HEK293 (cell line): ENCODE measurements around the gene HLA-DMB.

Experiments used
- CTCF ChIP-seq: fragments of 450-650 bp; formaldehyde crosslinking; IDR thresholded peaks from 2 replicates; pipeline ENCODE4 v1.5.1; 2016; ENCODE audit warnings: missing biosample characterization, missing genetic modification characterization
- FEZF1 ChIP-seq: fragments of 450-650 bp; formaldehyde crosslinking; IDR thresholded peaks from 2 replicates; pipeline ENCODE4 v1.5.1; 2016; ENCODE audit warnings: missing biosample characterization, missing genetic modification characterization
- GLIS2 ChIP-seq: fragments of 450-650 bp; formaldehyde crosslinking; IDR thresholded peaks from 2 replicates; pipeline ENCODE4 v1.5.1; 2016; ENCODE audit warnings: missing biosample characterization, missing genetic modification characterization
- HOXD13 ChIP-seq: sonication (generic); formaldehyde crosslinking; IDR thresholded peaks from 2 replicates; pipeline ENCODE4 v1.8.0; 2022; ENCODE audit warnings: missing genetic modification reagents, borderline replicate concordance
- KLF9 ChIP-seq: fragments of 450-650 bp; formaldehyde crosslinking; IDR thresholded peaks from 2 replicates; pipeline ENCODE4 v1.5.1; 2016; ENCODE audit warnings: missing biosample characterization, missing genetic modification characterization, low read depth
- PBX3 ChIP-seq: sonication (generic); formaldehyde crosslinking; IDR thresholded peaks from 2 replicates; pipeline ENCODE4 v1.8.1; 2022; ENCODE audit warnings: mild to moderate bottlenecking, moderate library complexity, missing genetic modification reagents
- ZBTB21 ChIP-seq: fragments of 450-650 bp; formaldehyde crosslinking; IDR thresholded peaks from 2 replicates; pipeline ENCODE4 v1.5.1; 2017; ENCODE audit warnings: missing biosample characterization, missing genetic modification characterization
- ZFP3 ChIP-seq: fragments of 450-650 bp; formaldehyde crosslinking; IDR thresholded peaks from 2 replicates; pipeline ENCODE4 v1.5.1; 2016; ENCODE audit warnings: low read depth, missing biosample characterization, missing genetic modification characterization
- ZNF132 ChIP-seq: fragments of 450-650 bp; formaldehyde crosslinking; IDR thresholded peaks from 2 replicates; pipeline ENCODE4 v1.5.1; 2017; ENCODE audit warnings: missing biosample characterization, missing genetic modification characterization, borderline replicate concordance
- ZNF157 ChIP-seq: fragments of 450-650 bp; formaldehyde crosslinking; IDR thresholded peaks from 2 replicates; pipeline ENCODE4 v1.5.1; 2016; ENCODE audit warnings: missing biosample characterization, missing genetic modification characterization
- ZNF248 ChIP-seq: fragments of 450-650 bp; formaldehyde crosslinking; IDR thresholded peaks from 2 replicates; pipeline ENCODE4 v1.5.1; 2017; ENCODE audit warnings: missing biosample characterization, missing genetic modification characterization
- ZNF302 ChIP-seq: fragments of 450-650 bp; formaldehyde crosslinking; IDR thresholded peaks from 2 replicates; pipeline ENCODE4 v1.5.1; 2016; ENCODE audit warnings: missing biosample characterization, missing genetic modification characterization, low read depth
- ZNF350 ChIP-seq: fragments of 450-650 bp; formaldehyde crosslinking; IDR thresholded peaks from 2 replicates; pipeline ENCODE4 v1.5.0; 2017; ENCODE audit warnings: missing biosample characterization, mild to moderate bottlenecking, missing genetic modification characterization
- ZNF391 ChIP-seq: fragments of 450-650 bp; formaldehyde crosslinking; IDR thresholded peaks from 2 replicates; pipeline ENCODE4 v1.5.1; 2016; ENCODE audit warnings: low read depth, missing biosample characterization, missing genetic modification characterization, borderline replicate concordance
- ZNF48 ChIP-seq: fragments of 450-650 bp; formaldehyde crosslinking; IDR thresholded peaks from 2 replicates; pipeline ENCODE4 v1.5.1; 2016; ENCODE audit warnings: missing biosample characterization, missing genetic modification characterization
- ZNF548 ChIP-seq: fragments of 450-650 bp; formaldehyde crosslinking; IDR thresholded peaks from 2 replicates; pipeline ENCODE4 v1.5.1; 2016; ENCODE audit warnings: missing biosample characterization, missing genetic modification characterization
- ZNF555 ChIP-seq: fragments of 450-650 bp; formaldehyde crosslinking; conservative IDR thresholded peaks from 2 replicates; pipeline ENCODE4 v1.5.1; 2017; ENCODE audit warnings: missing biosample characterization, mild to moderate bottlenecking, missing genetic modification characterization, inconsistent platforms
- ZNF558 ChIP-seq: fragments of 450-650 bp; formaldehyde crosslinking; IDR thresholded peaks from 2 replicates; pipeline ENCODE4 v1.5.1; 2016; ENCODE audit warnings: missing biosample characterization, missing genetic modification characterization
- ZNF621 ChIP-seq: fragments of 450-650 bp; formaldehyde crosslinking; IDR thresholded peaks from 2 replicates; pipeline ENCODE4 v1.5.1; 2017; ENCODE audit warnings: missing biosample characterization, missing genetic modification characterization
- ZNF629 ChIP-seq: fragments of 450-650 bp; formaldehyde crosslinking; IDR thresholded peaks from 2 replicates; pipeline ENCODE4 v1.5.1; 2017; ENCODE audit warnings: missing biosample characterization, missing genetic modification characterization
- ZNF645 ChIP-seq: fragments of 450-650 bp; formaldehyde crosslinking; IDR thresholded peaks from 2 replicates; pipeline ENCODE4; 2016; ENCODE audit warnings: missing biosample characterization, missing genetic modification characterization
- ZNF76 ChIP-seq: fragments of 450-650 bp; formaldehyde crosslinking; IDR thresholded peaks from 2 replicates; pipeline ENCODE4; 2016; ENCODE audit warnings: low read depth, missing biosample characterization, missing genetic modification characterization, borderline replicate concordance
- ZNF830 ChIP-seq: fragments of 450-650 bp; IDR thresholded peaks from 2 replicates; pipeline ENCODE4 v1.5.0; 2018; ENCODE audit warnings: missing biosample characterization, missing genetic modification characterization, low read depth, mild to moderate bottlenecking, moderate library complexity
- TF ChIP-seq, protein P1 (sequence below): fragments of 450-650 bp; formaldehyde crosslinking; IDR thresholded peaks from 2 replicates; pipeline ENCODE4 v1.5.1; 2016; ENCODE audit warnings: missing biosample characterization, missing genetic modification characterization
- TF ChIP-seq, protein P2 (sequence below): fragments of 450-650 bp; formaldehyde crosslinking; IDR thresholded peaks from 2 replicates; pipeline ENCODE4 v1.5.1; 2016; ENCODE audit warnings: missing biosample characterization, missing genetic modification characterization, low read depth
- TF ChIP-seq, protein P3 (sequence below): fragments of 450-650 bp; formaldehyde crosslinking; IDR thresholded peaks from 2 replicates; pipeline ENCODE4 v1.5.1; 2016; ENCODE audit warnings: missing biosample characterization, missing genetic modification characterization, borderline replicate concordance

HLA-DMB gene

GRCh38 chr6:32971581-32972352, 30.9 kb upstream of the HLA-DMB start (continued):
- TF ChIP-seq ZNF76 = peak; percentile 57; the same call in 1 of the 2 replicates
- peak; percentile 75 for TF ChIP-seq PBX3 (CRISPR knock-in tag)
- 0 out of 2 replicates have a peak, but pooled peaks have one; percentile 96 for TF ChIP-seq ZNF391 (tag by site-specific recombination)
- TF ChIP-seq ZBTB21 (tag by site-specific recombination) = peak; percentile 97
- TF ChIP-seq ZNF645 (tag by site-specific recombination) = no peak
- TF ChIP-seq KLF9 (tag by site-specific recombination) = peak; percentile 96
- TF ChIP-seq GLIS2 (tag by site-specific recombination) = peak; percentile 98
- TF ChIP-seq ZNF132 (tag by site-specific recombination) = no peak
- 0 out of 2 replicates have a peak, but pooled peaks have one; percentile 15 for TF ChIP-seq FEZF1 (tag by site-specific recombination)
- peak; percentile 99 for TF ChIP-seq ZNF629 (tag by site-specific recombination)
- TF ChIP-seq ZNF157 = no peak
- TF ChIP-seq ZNF558 (tag by site-specific recombination) = peak; percentile 63; the same call in 1 of the 2 replicates
- TF ChIP-seq ZFP3 (tag by site-specific recombination) = no peak
- no peak for TF ChIP-seq ZNF548 (tag by site-specific recombination)
- TF ChIP-seq HOXD13 (CRISPR knock-in tag) = no peak
- TF ChIP-seq ZNF555 (tag by site-specific recombination) = no peak
- TF ChIP-seq CTCF (tag by site-specific recombination) = no peak; the same call in 1 of the 2 replicates
- TF ChIP-seq ZNF302 (tag by site-specific recombination) = no peak
- no peak for TF ChIP-seq ZNF48 (tag by site-specific recombination)
- TF ChIP-seq ZNF248 (tag by site-specific recombination) = no peak
- TF ChIP-seq, protein P1, sequence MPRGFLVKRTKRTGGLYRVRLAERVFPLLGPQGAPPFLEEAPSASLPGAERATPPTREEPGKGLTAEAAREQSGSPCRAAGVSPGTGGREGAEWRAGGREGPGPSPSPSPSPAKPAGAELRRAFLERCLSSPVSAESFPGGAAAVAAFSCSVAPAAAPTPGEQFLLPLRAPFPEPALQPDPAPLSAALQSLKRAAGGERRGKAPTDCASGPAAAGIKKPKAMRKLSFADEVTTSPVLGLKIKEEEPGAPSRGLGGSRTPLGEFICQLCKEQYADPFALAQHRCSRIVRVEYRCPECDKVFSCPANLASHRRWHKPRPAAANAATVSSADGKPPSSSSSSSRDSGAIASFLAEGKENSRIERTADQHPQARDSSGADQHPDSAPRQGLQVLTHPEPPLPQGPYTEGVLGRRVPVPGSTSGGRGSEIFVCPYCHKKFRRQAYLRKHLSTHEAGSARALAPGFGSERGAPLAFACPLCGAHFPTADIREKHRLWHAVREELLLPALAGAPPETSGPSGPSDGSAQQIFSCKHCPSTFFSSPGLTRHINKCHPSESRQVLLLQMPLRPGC = peak; percentile 60; the same call in 1 of the 2 replicates
- no peak for TF ChIP-seq ZNF621
- TF ChIP-seq, protein P2, sequence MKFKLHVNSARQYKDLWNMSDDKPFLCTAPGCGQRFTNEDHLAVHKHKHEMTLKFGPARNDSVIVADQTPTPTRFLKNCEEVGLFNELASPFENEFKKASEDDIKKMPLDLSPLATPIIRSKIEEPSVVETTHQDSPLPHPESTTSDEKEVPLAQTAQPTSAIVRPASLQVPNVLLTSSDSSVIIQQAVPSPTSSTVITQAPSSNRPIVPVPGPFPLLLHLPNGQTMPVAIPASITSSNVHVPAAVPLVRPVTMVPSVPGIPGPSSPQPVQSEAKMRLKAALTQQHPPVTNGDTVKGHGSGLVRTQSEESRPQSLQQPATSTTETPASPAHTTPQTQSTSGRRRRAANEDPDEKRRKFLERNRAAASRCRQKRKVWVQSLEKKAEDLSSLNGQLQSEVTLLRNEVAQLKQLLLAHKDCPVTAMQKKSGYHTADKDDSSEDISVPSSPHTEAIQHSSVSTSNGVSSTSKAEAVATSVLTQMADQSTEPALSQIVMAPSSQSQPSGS = peak; percentile 100
- TF ChIP-seq ZNF830 (tag by site-specific recombination) = no peak
- TF ChIP-seq, protein P3, sequence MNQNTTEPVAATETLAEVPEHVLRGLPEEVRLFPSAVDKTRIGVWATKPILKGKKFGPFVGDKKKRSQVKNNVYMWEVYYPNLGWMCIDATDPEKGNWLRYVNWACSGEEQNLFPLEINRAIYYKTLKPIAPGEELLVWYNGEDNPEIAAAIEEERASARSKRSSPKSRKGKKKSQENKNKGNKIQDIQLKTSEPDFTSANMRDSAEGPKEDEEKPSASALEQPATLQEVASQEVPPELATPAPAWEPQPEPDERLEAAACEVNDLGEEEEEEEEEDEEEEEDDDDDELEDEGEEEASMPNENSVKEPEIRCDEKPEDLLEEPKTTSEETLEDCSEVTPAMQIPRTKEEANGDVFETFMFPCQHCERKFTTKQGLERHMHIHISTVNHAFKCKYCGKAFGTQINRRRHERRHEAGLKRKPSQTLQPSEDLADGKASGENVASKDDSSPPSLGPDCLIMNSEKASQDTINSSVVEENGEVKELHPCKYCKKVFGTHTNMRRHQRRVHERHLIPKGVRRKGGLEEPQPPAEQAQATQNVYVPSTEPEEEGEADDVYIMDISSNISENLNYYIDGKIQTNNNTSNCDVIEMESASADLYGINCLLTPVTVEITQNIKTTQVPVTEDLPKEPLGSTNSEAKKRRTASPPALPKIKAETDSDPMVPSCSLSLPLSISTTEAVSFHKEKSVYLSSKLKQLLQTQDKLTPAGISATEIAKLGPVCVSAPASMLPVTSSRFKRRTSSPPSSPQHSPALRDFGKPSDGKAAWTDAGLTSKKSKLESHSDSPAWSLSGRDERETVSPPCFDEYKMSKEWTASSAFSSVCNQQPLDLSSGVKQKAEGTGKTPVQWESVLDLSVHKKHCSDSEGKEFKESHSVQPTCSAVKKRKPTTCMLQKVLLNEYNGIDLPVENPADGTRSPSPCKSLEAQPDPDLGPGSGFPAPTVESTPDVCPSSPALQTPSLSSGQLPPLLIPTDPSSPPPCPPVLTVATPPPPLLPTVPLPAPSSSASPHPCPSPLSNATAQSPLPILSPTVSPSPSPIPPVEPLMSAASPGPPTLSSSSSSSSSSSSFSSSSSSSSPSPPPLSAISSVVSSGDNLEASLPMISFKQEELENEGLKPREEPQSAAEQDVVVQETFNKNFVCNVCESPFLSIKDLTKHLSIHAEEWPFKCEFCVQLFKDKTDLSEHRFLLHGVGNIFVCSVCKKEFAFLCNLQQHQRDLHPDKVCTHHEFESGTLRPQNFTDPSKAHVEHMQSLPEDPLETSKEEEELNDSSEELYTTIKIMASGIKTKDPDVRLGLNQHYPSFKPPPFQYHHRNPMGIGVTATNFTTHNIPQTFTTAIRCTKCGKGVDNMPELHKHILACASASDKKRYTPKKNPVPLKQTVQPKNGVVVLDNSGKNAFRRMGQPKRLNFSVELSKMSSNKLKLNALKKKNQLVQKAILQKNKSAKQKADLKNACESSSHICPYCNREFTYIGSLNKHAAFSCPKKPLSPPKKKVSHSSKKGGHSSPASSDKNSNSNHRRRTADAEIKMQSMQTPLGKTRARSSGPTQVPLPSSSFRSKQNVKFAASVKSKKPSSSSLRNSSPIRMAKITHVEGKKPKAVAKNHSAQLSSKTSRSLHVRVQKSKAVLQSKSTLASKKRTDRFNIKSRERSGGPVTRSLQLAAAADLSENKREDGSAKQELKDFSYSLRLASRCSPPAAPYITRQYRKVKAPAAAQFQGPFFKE (tag by site-specific recombination) = no peak
- no peak for TF ChIP-seq ZNF350 (tag by site-specific recombination)
